Loucy (cell line): ENCODE data around the gene PAQR8.

Experiments
- H2AFZ ChIP-seq: fragments of 200-600 bp; sonication (generic); 2 replicates; pipeline ENCODE4 v1.6.0; 2016; ENCODE audit warnings: antibody characterized with exemption, mild to moderate bottlenecking, low read length, moderate library complexity
- H3F3A ChIP-seq: fragments of 200-600 bp; 2 replicates; pipeline ENCODE4 v1.6.0; 2016; ENCODE audit warnings: antibody characterized with exemption, low read depth, mild to moderate bottlenecking
- H3K27me3 ChIP-seq: fragments of 200-600 bp; sonication (generic); 2 replicates; pipeline ENCODE4 v1.6.1; 2014; ENCODE audit warnings: low read length, mild to moderate bottlenecking; ENCODE audit not compliant: insufficient read depth, poor library complexity, severe bottlenecking
- H3K36me3 ChIP-seq: fragments of 200-600 bp; sonication (generic); 2 replicates; pipeline ENCODE4 v1.6.1; 2016; ENCODE audit warnings: low read length; ENCODE audit not compliant: insufficient read depth
- H3K4me1 ChIP-seq: fragments of 200-600 bp; sonication (generic); 2 replicates; pipeline ENCODE4 v1.5.1; 2014; ENCODE audit warnings: low read length, mild to moderate bottlenecking; ENCODE audit not compliant: insufficient read depth, poor library complexity, severe bottlenecking
- H3K4me2 ChIP-seq: fragments of 200-600 bp; sonication (generic); 2 replicates; pipeline ENCODE4 v1.6.0; 2014; ENCODE audit warnings: antibody characterized with exemption, low read length, low read depth, mild to moderate bottlenecking; ENCODE audit not compliant: poor library complexity, severe bottlenecking
- H3K4me3 ChIP-seq: fragments of 200-600 bp; sonication (generic); 2 replicates; pipeline ENCODE4 v1.5.1; 2014; ENCODE audit warnings: low read length, mild to moderate bottlenecking, mixed read lengths; ENCODE audit not compliant: poor library complexity, severe bottlenecking
- H3K79me2 ChIP-seq: fragments of 200-600 bp; sonication (generic); 2 replicates; pipeline ENCODE4 v1.6.1; 2014; ENCODE audit warnings: low read length; ENCODE audit not compliant: insufficient read depth
- H3K9ac ChIP-seq: fragments of 200-600 bp; sonication (generic); 2 replicates; pipeline ENCODE4 v1.6.0; 2014; ENCODE audit warnings: mild to moderate bottlenecking, low read depth, low read length, moderate library complexity; ENCODE audit not compliant: poor library complexity, severe bottlenecking
- H3K9me2 ChIP-seq: fragments of 200-600 bp; sonication (generic); replicated peaks from 2 replicates; pipeline ENCODE4 v1.6.1; 2016; ENCODE audit warnings: low read depth, low read length, mixed read lengths
- H3K9me3 ChIP-seq: fragments of 200-600 bp; sonication (generic); 2 replicates; pipeline ENCODE4 v1.6.1; 2014; ENCODE audit warnings: mild to moderate bottlenecking, antibody characterized with exemption, low read length, low read depth; ENCODE audit not compliant: insufficient read depth
- H4K20me1 ChIP-seq: fragments of 200-600 bp; sonication (generic); 2 replicates; pipeline ENCODE4 v1.6.0; 2014; ENCODE audit warnings: antibody characterized with exemption, low read length, mild to moderate bottlenecking; ENCODE audit not compliant: insufficient read depth, poor library complexity, severe bottlenecking
- CTCF ChIP-seq: fragments of 200-600 bp; sonication (generic); conservative IDR thresholded peaks from 2 replicates; pipeline ENCODE4 v1.5.1; 2014; ENCODE audit warnings: mild to moderate bottlenecking, antibody characterized with exemption, low read length
- EZH2phosphoT487 ChIP-seq: fragments of 200-600 bp; IDR thresholded peaks from 2 replicates; pipeline ENCODE4 v1.6.1; 2018; ENCODE audit warnings: antibody characterized with exemption, mild to moderate bottlenecking, moderate library complexity, borderline replicate concordance

PAQR8 gene

DNA sequence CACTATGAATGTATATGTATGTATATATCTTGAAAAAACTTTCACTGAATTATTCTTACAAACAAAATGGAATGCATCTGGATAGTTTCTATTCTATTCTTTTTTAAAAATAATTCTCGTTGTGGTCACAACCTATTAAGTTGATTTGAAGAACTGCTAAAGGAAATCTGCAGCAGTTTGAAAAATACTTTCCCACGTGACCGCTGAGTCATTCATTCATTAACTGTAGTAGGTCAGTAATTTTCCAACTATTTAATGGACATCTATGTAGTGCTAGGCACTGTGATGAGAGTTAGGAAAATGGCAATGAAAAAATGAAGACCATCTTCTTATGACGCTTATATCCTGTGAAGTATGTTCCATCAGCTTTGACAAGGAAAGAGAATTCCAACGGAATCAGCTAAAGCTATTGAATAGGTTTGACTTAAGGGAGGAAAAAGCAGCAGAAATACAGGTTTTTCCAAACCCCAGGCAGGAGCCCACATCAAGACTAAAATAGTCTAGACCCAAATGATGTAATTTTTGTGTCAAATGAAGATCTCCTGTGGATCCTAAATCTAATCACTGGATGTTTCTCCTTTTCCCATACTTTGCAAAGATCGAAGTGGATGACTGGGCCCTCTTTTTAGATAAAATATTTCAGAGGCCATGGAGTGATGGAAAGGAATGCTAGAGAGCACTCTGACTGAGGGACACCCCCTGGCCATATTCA lies 54.1 kb downstream of the PAQR8 start:
- H2AFZ ChIP-seq: no peak overlapping the region; the same call in 1 of the 2 replicates
- no peak overlapping the region for H3K9ac ChIP-seq
- no peaks in the 10 kb centered on the region for H3K9me2 ChIP-seq
- peak overlapping the region; percentile 25 for H3K4me2 ChIP-seq
- no peaks in the 10 kb centered on the region for H3K9me3 ChIP-seq
- H3K4me1 ChIP-seq: peaks cover 49% of the 10 kb centered on the region
- no peaks in the 10 kb centered on the region for H3K27me3 ChIP-seq
- no peaks in the 10 kb centered on the region for H3K79me2 ChIP-seq
- no peak overlapping the region for H3K4me3 ChIP-seq
- H3K36me3 ChIP-seq: no peaks in the 10 kb centered on the region
- TF ChIP-seq CTCF: no peak
- no peak for TF ChIP-seq EZH2phosphoT487
- H3F3A ChIP-seq: peaks cover 11% of the 10 kb centered on the region; the same call in 1 of the 2 replicates
- H4K20me1 ChIP-seq: no peaks in the 10 kb centered on the region

- H3F3A ChIP-seq: peaks cover 11% of the 10 kb centered on the region; the same call in 1 of the 2 replicates
- H2AFZ ChIP-seq: no peak overlapping the region
- H3K4me3 ChIP-seq: no peak overlapping the region
- no peaks in the 10 kb centered on the region for H3K9me2 ChIP-seq
- H3K4me1 ChIP-seq: peaks cover 49% of the 10 kb centered on the region
- no peak overlapping the region for H3K9ac ChIP-seq
- TF ChIP-seq CTCF (peak; percentile 92), EZH2phosphoT487 (no peak)
- no peaks in the 10 kb centered on the region for H3K79me2 ChIP-seq
- no peaks in the 10 kb centered on the region for H3K36me3 ChIP-seq
- no peaks in the 10 kb centered on the region for H3K27me3 ChIP-seq
- no peaks in the 10 kb centered on the region for H4K20me1 ChIP-seq
- no peaks in the 10 kb centered on the region for H3K9me3 ChIP-seq
- H3K4me2 ChIP-seq: peak overlapping the region; percentile 25
Measured at GRCh38 chr6:52416629-52417151, 54.7 kb downstream of the PAQR8 start.

GRCh38 chr6:52417675-52418111 lies 55.7 kb downstream of the PAQR8 start:
- TF ChIP-seq CTCF (no peak), EZH2phosphoT487 (no peak)
- Histone ChIP-seq H3K9me3 (no peaks in the 10 kb centered on the region), H2AFZ (no peak overlapping the region), H4K20me1 (no peaks in the 10 kb centered on the region), H3K4me2 (no peak overlapping the region), H3K79me2 (no peaks in the 10 kb centered on the region), H3K36me3 (no peaks in the 10 kb centered on the region), H3K27me3 (no peaks in the 10 kb centered on the region), H3K4me3 (no peak overlapping the region), H3K4me1 (peaks cover 49% of the 10 kb centered on the region), H3K9ac (peak overlapping the region; percentile 95), H3F3A (peaks cover 11% of the 10 kb centered on the region; the same call in 1 of the 2 replicates), H3K9me2 (no peaks in the 10 kb centered on the region)
